Stimulated activated CD4-positive, alpha-beta T cell treated with anti-CD3 and anti-CD28 coated beads, Interleukin-15, amount 100 ng/mL, for 1 hour (primary cell): ENCODE measurements around the gene ATF7.
"Not testable (repeated sequence)": the region's sequence is repeated elsewhere in the genome, so short reads cannot be mapped to it uniquely, and the experiment has no call there.

Experiments used
- DNase-seq, 2 donors: peaks; one replicate each; pipeline ENCODE4 v3.0.0-alpha.2; 2020; ENCODE audit warnings: low read depth in 1 of 2, low spot score in 1 of 2

ATF7 gene

GRCh38 chr12:53625946-53626701 lies at the start of gene ATF7:
ATF7 (minus strand) TSS chr12:53626382; CDS start chr12:53601000, 25,382 bp downstream.
- peak; percentile 97 to 98 for DNase-seq

GRCh38 chr12:53674977-53675700 lies 49.0 kb upstream of the ATF7 start:
- no peak for DNase-seq

- no peak for DNase-seq
Measured at GRCh38 chr12:53670971-53671370, 44.8 kb upstream of the ATF7 start.

GRCh38 chr12:53670308-53670707 lies 44.1 kb upstream of the ATF7 start:
- no peak for DNase-seq

- DNase-seq = no peak
Measured at GRCh38 chr12:53667080-53667479, 40.9 kb upstream of the ATF7 start.

- no peak for DNase-seq
Measured at GRCh38 chr12:53664936-53665335, 38.8 kb upstream of the ATF7 start.

- no peak for DNase-seq
Measured at GRCh38 chr12:53664191-53664590, 38.0 kb upstream of the ATF7 start.

GRCh38 chr12:53660041-53660440 lies 33.9 kb upstream of the ATF7 start:
- DNase-seq = no peak

GRCh38 chr12:53659571-53659981 lies 33.4 kb upstream of the ATF7 start:
- no peak for DNase-seq

GRCh38 chr12:53659011-53659551 lies 32.9 kb upstream of the ATF7 start:
- DNase-seq = no peak

- no peak for DNase-seq
Measured at GRCh38 chr12:53657041-53657440, 30.9 kb upstream of the ATF7 start.

- no peak for DNase-seq
Measured at GRCh38 chr12:53653595-53653994, 27.4 kb upstream of the ATF7 start.

GRCh38 chr12:53652366-53652765 lies 26.2 kb upstream of the ATF7 start:
- DNase-seq = no peak

GRCh38 chr12:53651737-53652136 lies 25.6 kb upstream of the ATF7 start:
- no peak for DNase-seq

- DNase-seq = not testable (repeated sequence)
Measured at GRCh38 chr12:53646300-53646699, 20.1 kb upstream of the ATF7 start.

GRCh38 chr12:53645165-53645564 lies 19.0 kb upstream of the ATF7 start:
- no peak for DNase-seq

- DNase-seq = no peak
Measured at GRCh38 chr12:53644133-53644532, 18.0 kb upstream of the ATF7 start.

- DNase-seq = no peak
Measured at GRCh38 chr12:53643232-53643979, 17.2 kb upstream of the ATF7 start.

- no peak for DNase-seq
Measured at GRCh38 chr12:53638057-53638456, 11.9 kb upstream of the ATF7 start.

- DNase-seq = no peak
Measured at GRCh38 chr12:53636641-53637040, 10.5 kb upstream of the ATF7 start.

- not testable (repeated sequence) for DNase-seq
Measured at GRCh38 chr12:53635708-53636107, 9.5 kb upstream of the ATF7 start.

GRCh38 chr12:53631721-53632120 lies 5.5 kb upstream of the ATF7 start:
- no peak for DNase-seq
